H1 (cell line): ENCODE measurements around the gene EFCAB6. TPM values are rescaled to one million over a fixed set of nuclear protein-coding genes. Genes with fewer than 3 reads are reported as not detected.

Experiments used
- CTCF ChIA-PET: fragments of 300-600 bp; sonication (Branson Sonifier 250); formaldehyde crosslinking; loops from one replicate; lab custom pipeline; 2021; ENCODE audit not compliant: partially characterized antibody; lab: Charles Lee
- POLR2A ChIA-PET: fragments of 300-600 bp; sonication (Branson Sonifier 250); formaldehyde crosslinking; loops from one replicate; lab custom pipeline; 2021; ENCODE audit warnings: inconsistent platforms; ENCODE audit not compliant: partially characterized antibody; lab: Charles Lee
- DNase-seq, 2 experiments: peaks; one replicate each; pipeline versions ENCODE4 v3.0.0 to v3.0.0-alpha.2; 2010 to 2022; ENCODE audit warnings: low spot score in 2 of 2, low read depth in 1 of 2, mixed read lengths in 1 of 2
- FAIRE-seq: peaks from 2 replicates; lab custom pipeline; 2011; peaks lifted over from hg19 to GRCh38; lab: Jason Lieb, UNC
- H2AFZ ChIP-seq: 2 replicates; pipeline ENCODE4 v1.8.1; 2012; ENCODE audit warnings: low read length, inconsistent platforms
- H2AK5ac ChIP-seq: 2 replicates; pipeline ENCODE4 v1.6.1; 2013; ENCODE audit warnings: low read depth, low read length
- H2BK120ac ChIP-seq: replicated peaks from 2 replicates; pipeline ENCODE3; 2013; ENCODE audit warnings: low read depth, low read length, inconsistent platforms
- H2BK12ac ChIP-seq: 2 replicates; pipeline ENCODE4 v1.6.1; 2013; ENCODE audit warnings: low read depth, low read length
- H2BK15ac ChIP-seq: 2 replicates; pipeline ENCODE4 v1.6.1; 2013; ENCODE audit warnings: low read length
- H2BK20ac ChIP-seq: 2 replicates; pipeline ENCODE4 v1.6.1; 2013; ENCODE audit warnings: low read length
- H2BK5ac ChIP-seq: 2 replicates; pipeline ENCODE4 v1.6.1; 2013; ENCODE audit warnings: low read depth, low read length
- H3K14ac ChIP-seq: 2 replicates; pipeline ENCODE4 v1.6.1; 2013; ENCODE audit warnings: inconsistent platforms; ENCODE audit not compliant: insufficient read length
- H3K18ac ChIP-seq: 2 replicates; pipeline ENCODE4 v1.6.1; 2013; ENCODE audit warnings: low read length; ENCODE audit errors: extremely low read depth
- H3K23ac ChIP-seq: 2 replicates; pipeline ENCODE4 v1.6.1; 2013; ENCODE audit warnings: inconsistent platforms; ENCODE audit not compliant: insufficient read length
- H3K23me2 ChIP-seq: 2 replicates; pipeline ENCODE4 v1.6.1; 2013; ENCODE audit warnings: low read depth, low read length
- H3K27ac ChIP-seq: 2 replicates; pipeline ENCODE4 v1.6.1; 2011; ENCODE audit warnings: low read depth, low read length, inconsistent platforms
- H3K27me3 ChIP-seq, 4 experiments: replicated peaks in 1 of 4; 1 replicate in 1 of 4; 2 replicates in 3 of 4; pipeline versions ENCODE4 v1.6.1 to v1.8.1; 2011 to 2013; ENCODE audit warnings: low read length in 3 of 4, mild to moderate bottlenecking in 3 of 4, inconsistent platforms in 2 of 4, mixed read lengths in 2 of 4, moderate library complexity in 1 of 4; ENCODE audit not compliant: control insufficient read depth in 3 of 4, insufficient read depth in 3 of 4; ENCODE audit errors: extremely low read depth in 1 of 4
- H3K36me3 ChIP-seq, 4 experiments: 2 replicates each; pipeline versions ENCODE4 v1.6.1 to v1.8.1; 2011 to 2013; ENCODE audit warnings: mild to moderate bottlenecking in 4 of 4, low read length in 3 of 4, moderate library complexity in 2 of 4, control low read depth in 1 of 4, inconsistent platforms in 1 of 4; ENCODE audit not compliant: insufficient read depth in 4 of 4, control insufficient read depth in 2 of 4
- H3K4ac ChIP-seq: replicated peaks from 2 replicates; pipeline ENCODE3; 2013; ENCODE audit warnings: low read length, low read depth, mixed read lengths, inconsistent platforms; ENCODE audit not compliant: insufficient read length
- H3K4me1 ChIP-seq, 4 experiments: replicated peaks in 1 of 4; 1 replicate in 1 of 4; 2 replicates in 3 of 4; pipeline versions ENCODE4 v1.6.1 to v1.8.1; 2011 to 2013; ENCODE audit warnings: low read length in 3 of 4, inconsistent platforms in 2 of 4, mixed read lengths in 1 of 4; ENCODE audit not compliant: insufficient read depth in 4 of 4, control insufficient read depth in 3 of 4
- H3K4me2 ChIP-seq, 2 experiments: 2 replicates each; pipeline versions ENCODE4 v1.6.1 to v1.8.1; 2011 to 2013; ENCODE audit warnings: low read depth in 2 of 2, low read length in 2 of 2, control low read depth in 1 of 2, inconsistent platforms in 1 of 2, mild to moderate bottlenecking in 1 of 2; ENCODE audit not compliant: insufficient read depth in 1 of 2
- H3K4me3 ChIP-seq, 4 experiments: fragments of 200-600, 300-600 bp in 1 of 4; sonication (generic), shearing (Covaris generic), sonication (Bioruptor Twin) in 1 of 4; 2 replicates each; pipeline versions ENCODE4 v1.5.1 to v1.8.1; 2011 to 2016; ENCODE audit warnings: low read length in 4 of 4, low read depth in 3 of 4, control low read depth in 2 of 4, inconsistent platforms in 2 of 4, mild to moderate bottlenecking in 2 of 4, mixed read lengths in 1 of 4, moderate library complexity in 1 of 4; ENCODE audit not compliant: insufficient read depth in 2 of 4; ENCODE audit errors: extremely low read depth in 1 of 4
- H3K56ac ChIP-seq: replicated peaks from 2 replicates; pipeline ENCODE3; 2013; ENCODE audit warnings: low read depth, mild to moderate bottlenecking, mixed read lengths, low read length, inconsistent platforms; ENCODE audit not compliant: insufficient read length
- H3K79me1 ChIP-seq: 2 replicates; pipeline ENCODE4 v1.6.1; 2013; ENCODE audit warnings: low read depth, low read length, control low read depth
- H3K79me2 ChIP-seq, 2 experiments: 2 replicates each; pipeline versions ENCODE4 v1.6.1 to v1.8.1; 2012 to 2013; ENCODE audit warnings: low read length in 2 of 2, mild to moderate bottlenecking in 2 of 2, inconsistent platforms in 1 of 2; ENCODE audit not compliant: insufficient read depth in 2 of 2, control insufficient read depth in 1 of 2
- H3K9ac ChIP-seq, 4 experiments: replicated peaks in 1 of 4; 1 replicate in 1 of 4; 2 replicates in 3 of 4; pipeline versions ENCODE4 v1.6.1 to v1.8.1; 2011 to 2013; ENCODE audit warnings: low read depth in 3 of 4, low read length in 3 of 4, control low read depth in 2 of 4, mild to moderate bottlenecking in 2 of 4, moderate library complexity in 2 of 4, inconsistent platforms in 1 of 4; ENCODE audit errors: extremely low read depth in 1 of 4
- H3K9me3 ChIP-seq, 2 experiments: 2 replicates each; pipeline versions ENCODE4 v1.6.1 to v1.8.1; 2012 to 2013; ENCODE audit warnings: mild to moderate bottlenecking in 2 of 2, moderate library complexity in 2 of 2, control low read depth in 1 of 2, inconsistent platforms in 1 of 2, low read depth in 1 of 2, low read length in 1 of 2, mixed read lengths in 1 of 2; ENCODE audit not compliant: insufficient read depth in 2 of 2
- H4K20me1 ChIP-seq, 2 experiments: replicated peaks in 1 of 2; 2 replicates each; pipeline versions ENCODE3 to v1.8.1; 2011 to 2013; ENCODE audit warnings: inconsistent platforms in 2 of 2, low read length in 2 of 2, mild to moderate bottlenecking in 1 of 2; ENCODE audit not compliant: insufficient read depth in 2 of 2, control insufficient read depth in 1 of 2
- H4K5ac ChIP-seq: 2 replicates; pipeline ENCODE4 v1.6.1; 2013; ENCODE audit warnings: low read length, low read depth, mixed read lengths, inconsistent platforms; ENCODE audit not compliant: insufficient read length
- H4K8ac ChIP-seq: 2 replicates; pipeline ENCODE4 v1.8.0; 2013; ENCODE audit warnings: mild to moderate bottlenecking, moderate library complexity, low read length, inconsistent platforms; ENCODE audit not compliant: insufficient read depth; ENCODE audit errors: extremely low read depth
- H4K91ac ChIP-seq: replicated peaks from 2 replicates; pipeline ENCODE3; 2013; ENCODE audit warnings: low read length, mixed read lengths, inconsistent platforms; ENCODE audit not compliant: insufficient read length
- CEBPB ChIP-seq: IDR thresholded peaks from 2 replicates; pipeline ENCODE4 v1.6.1; 2012; ENCODE audit warnings: low read depth, low read length
- POU5F1 ChIP-seq: IDR thresholded peaks from 2 replicates; pipeline ENCODE4 v1.6.1; 2011; ENCODE audit warnings: low read depth, mild to moderate bottlenecking, low read length, moderate library complexity
- SIX5 ChIP-seq: IDR thresholded peaks from 2 replicates; pipeline ENCODE4 v1.6.1; 2011; ENCODE audit warnings: mild to moderate bottlenecking, low read depth, low read length
- WGBS, 2 experiments: shearing (Covaris generic) in 1 of 2; methylation state at CpG; one replicate each; pipeline versions ENCODE4 v1.1.6 to v1.1.7; 2013 to 2015; ENCODE audit warnings: low lambda C conversion rate in 2 of 2, mixed read lengths in 2 of 2, inconsistent platforms in 1 of 2, low coverage in 1 of 2, missing lambda C conversion rate in 1 of 2; ENCODE audit not compliant: insufficient replicate concordance in 2 of 2, insufficient coverage in 1 of 2, insufficient read length in 1 of 2; ENCODE audit errors: extremely low coverage in 1 of 2, missing lambda C conversion rate in 1 of 2; 5-methylcytosine and 5-hydroxymethylcytosine counted together
- polyA plus RNA-seq, 7 experiments: library from polyadenylated mRNA; depleted of rRNA in 3 of 7; stranded (reverse) in 5 of 7; unstranded in 2 of 7; fragments of >200 nt in 5 of 7; fragments of 200-250 nt in 2 of 7; gene quantifications; 1 replicate in 5 of 7; 2 replicates in 1 of 7; 4 replicates in 1 of 7; pipeline versions ENCODE4 v1.2.1 to v1.2.3, GENCODE V29; 2011 to 2013; ENCODE audit warnings: missing spikeins in 2 of 7, mixed read lengths in 2 of 7
- total RNA-seq: library from RNA; stranded (reverse); fragmentation: NEBNext Ultra II Directional; extraction: Animal tissue kit (Norgen Biotek cat#: 25700); gene quantifications from 2 replicates; pipeline ENCODE4 v1.2.1, GENCODE V29; 2021
- TF ChIP-seq, protein P1 (sequence below): IDR thresholded peaks from 2 replicates; pipeline ENCODE4 v1.6.1; 2012; ENCODE audit warnings: inconsistent platforms
- TF ChIP-seq, protein P2 (sequence below): IDR thresholded peaks from 2 replicates; pipeline ENCODE4 v1.6.1; 2011; ENCODE audit warnings: low read depth, mild to moderate bottlenecking, low read length; ENCODE audit not compliant: insufficient read depth

EFCAB6 gene
- total and polyA plus RNA-seq, 2 of the 8 experiments (the other 6 are each of a cell fraction or from before 2014, with no cell fraction given) = 0.32 to 1.7 TPM

- no peak overlapping the region for H2BK20ac ChIP-seq
- no peaks in the 10 kb centered on the region for H3K36me3 ChIP-seq
- H3K27me3 ChIP-seq = no peaks in the 10 kb centered on the region
- TF ChIP-seq POU5F1 = no peak
- TF ChIP-seq SIX5 = no peak
- no peak for TF ChIP-seq CEBPB
- TF ChIP-seq, protein P1, sequence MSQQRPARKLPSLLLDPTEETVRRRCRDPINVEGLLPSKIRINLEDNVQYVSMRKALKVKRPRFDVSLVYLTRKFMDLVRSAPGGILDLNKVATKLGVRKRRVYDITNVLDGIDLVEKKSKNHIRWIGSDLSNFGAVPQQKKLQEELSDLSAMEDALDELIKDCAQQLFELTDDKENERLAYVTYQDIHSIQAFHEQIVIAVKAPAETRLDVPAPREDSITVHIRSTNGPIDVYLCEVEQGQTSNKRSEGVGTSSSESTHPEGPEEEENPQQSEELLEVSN = no peak
- TF ChIP-seq, protein P2, sequence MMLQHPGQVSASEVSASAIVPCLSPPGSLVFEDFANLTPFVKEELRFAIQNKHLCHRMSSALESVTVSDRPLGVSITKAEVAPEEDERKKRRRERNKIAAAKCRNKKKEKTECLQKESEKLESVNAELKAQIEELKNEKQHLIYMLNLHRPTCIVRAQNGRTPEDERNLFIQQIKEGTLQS = no peak
- no peaks in the 10 kb centered on the region for H3K79me1 ChIP-seq
- no peak overlapping the region for H3K14ac ChIP-seq
- no peak for DNase-seq
- CTCF ChIA-PET = interaction anchor here (1.5 kb wide), 1 partner anchor 277 kb away, joined by 3 read pairs; no protein-coding TSS in a partner anchor
- no peaks in the 10 kb centered on the region for H3K79me2 ChIP-seq
- H2BK15ac ChIP-seq = no peak overlapping the region
- WGBS, 2 experiments = 66% methylated on average over 5 of the region's 5 CpGs; no CpG with 5 or more reads in 1 of the 2 experiments
- no peak overlapping the region for H3K4me2 ChIP-seq
- H3K23me2 ChIP-seq = peaks cover 4% of the 10 kb centered on the region; the same call in 1 of the 2 replicates
- H3K23ac ChIP-seq = no peak overlapping the region
- H2BK12ac ChIP-seq = no peak overlapping the region
- no peaks in the 10 kb centered on the region for H3K9me3 ChIP-seq
- POLR2A ChIA-PET = no interaction called here
- H3K4me3 ChIP-seq = no peak overlapping the region
- H4K91ac ChIP-seq = no peak overlapping the region
- H4K8ac ChIP-seq = no peak overlapping the region
- H3K56ac ChIP-seq = no peak overlapping the region
- no peak overlapping the region for H4K5ac ChIP-seq
- no peak overlapping the region for H2AK5ac ChIP-seq
- no peak overlapping the region for H2BK5ac ChIP-seq
- H2BK120ac ChIP-seq = no peak overlapping the region
- no peak overlapping the region for H3K27ac ChIP-seq
- H4K20me1 ChIP-seq = no peaks in the 10 kb centered on the region
- FAIRE-seq = no peak
- peaks cover 0 to 6% (median 0%) of the 10 kb centered on the region in 4 experiments; a peak in 1 of 7 replicates for H3K4me1 ChIP-seq
- no peak overlapping the region for H3K18ac ChIP-seq
- no peak overlapping the region for H2AFZ ChIP-seq
- no peak overlapping the region for H3K4ac ChIP-seq
- no peak overlapping the region for H3K9ac ChIP-seq
Observed at GRCh38 chr22:43792905-43793304, 19.2 kb downstream of the EFCAB6 start.
